Activated CD8-positive, alpha-beta memory T cell treated with anti-CD3 and anti-CD28 coated beads for 1 hour (primary cell): Measurements from ENCODE around the gene CSH2.
"Not testable (repeated sequence)": the region's sequence is repeated elsewhere in the genome, so short reads cannot be mapped to it uniquely, and the experiment has no call there.

Experiments used
- DNase-seq, 2 donors: peaks; one replicate each; pipeline ENCODE4 v3.0.0-alpha.2; 2020; ENCODE audit warnings: low read depth in 1 of 2; ENCODE audit errors: extremely low read depth in 1 of 2

Gene CSH2

GRCh38 chr17:63873577-63873976 lies at the start of gene CSH2:
TSS of gene CSH2 (minus strand) at chr17:63873677. CDS start at chr17:63873614, 63 bp downstream.
- DNase-seq: not testable (repeated sequence)

GRCh38 chr17:63922402-63922801 lies 48.9 kb upstream of the CSH2 start:
- DNase-seq: not testable (repeated sequence)

GRCh38 chr17:63920779-63921178 lies 47.3 kb upstream of the CSH2 start:
- not testable (repeated sequence) for DNase-seq

- not testable (repeated sequence) for DNase-seq
Observed at GRCh38 chr17:63920050-63920449, 46.6 kb upstream of the CSH2 start.

GRCh38 chr17:63919311-63919723 lies 45.8 kb upstream of the CSH2 start:
- peak; percentile 42 to 44 for DNase-seq

GRCh38 chr17:63918789-63919305 lies 45.4 kb upstream of the CSH2 start, which contains the start of gene GH1:
TSS of gene GH1 (minus strand) at chr17:63918839. CDS start at chr17:63918776, 63 bp downstream.
- not testable (repeated sequence) for DNase-seq

- no peak for DNase-seq
Observed at GRCh38 chr17:63918305-63918704, 44.8 kb upstream of the CSH2 start.

GRCh38 chr17:63917646-63918045 lies 44.2 kb upstream of the CSH2 start:
- no peak for DNase-seq

GRCh38 chr17:63917206-63917605 lies 43.7 kb upstream of the CSH2 start:
- DNase-seq: not testable (repeated sequence)

- no peak for DNase-seq
Observed at GRCh38 chr17:63916566-63917185, 43.2 kb upstream of the CSH2 start.

GRCh38 chr17:63915753-63916152 lies 42.3 kb upstream of the CSH2 start:
- not testable (repeated sequence) for DNase-seq

- no peak for DNase-seq
Observed at GRCh38 chr17:63914471-63914870, 41.0 kb upstream of the CSH2 start.

GRCh38 chr17:63911657-63912100 lies 38.2 kb upstream of the CSH2 start:
- DNase-seq: peak; percentile 21 to 33

GRCh38 chr17:63911041-63911635 lies 37.7 kb upstream of the CSH2 start, which contains the start of gene CSHL1:
TSS of gene CSHL1 (minus strand) at chr17:63911258. CDS start at chr17:63911196, 62 bp downstream.
- no peak for DNase-seq

GRCh38 chr17:63910096-63910495 lies 36.6 kb upstream of the CSH2 start:
- DNase-seq: no peak

GRCh38 chr17:63909586-63909985 lies 36.1 kb upstream of the CSH2 start:
- DNase-seq: not testable (repeated sequence)

GRCh38 chr17:63907161-63907778 lies 33.8 kb upstream of the CSH2 start:
- DNase-seq: not testable (repeated sequence)

- DNase-seq: not testable (repeated sequence)
Observed at GRCh38 chr17:63904796-63905195, 31.3 kb upstream of the CSH2 start.

- not testable (repeated sequence) for DNase-seq
Observed at GRCh38 chr17:63903787-63904201, 30.3 kb upstream of the CSH2 start.

GRCh38 chr17:63901971-63902370 lies 28.5 kb upstream of the CSH2 start:
- not testable (repeated sequence) for DNase-seq
